Measurements from ENCODE around the gene SSH3.

SSH3 gene

GRCh38 chr11:67344264-67344663 is 40.9 kb downstream of the SSH3 start:
- no peak for DNase-seq (ENCODE audit: low read depth in 2 of 2, low spot score in 1 of 2)

GRCh38 chr11:67345247-67345919 is 42.1 kb downstream of the SSH3 start:
- DNase-seq (ENCODE audit: low read depth in 2 of 2, low spot score in 1 of 2): no peak

- no peak for DNase-seq (ENCODE audit: low read depth in 2 of 2, low spot score in 1 of 2)
Measured at GRCh38 chr11:67345920-67346819, 42.8 kb downstream of the SSH3 start.

GRCh38 chr11:67347964-67348749 is 44.8 kb downstream of the SSH3 start:
- DNase-seq (ENCODE audit: low read depth in 2 of 2, low spot score in 1 of 2): no peak

GRCh38 chr11:67349036-67349435 is 45.7 kb downstream of the SSH3 start:
- no peak for DNase-seq (ENCODE audit: low read depth in 2 of 2, low spot score in 1 of 2)

- DNase-seq (ENCODE audit: low read depth in 2 of 2, low spot score in 1 of 2): no peak
Measured at GRCh38 chr11:67349457-67349856, 46.1 kb downstream of the SSH3 start.

- no peak for DNase-seq (ENCODE audit: low read depth in 2 of 2, low spot score in 1 of 2)
Measured at GRCh38 chr11:67349928-67350465, 46.7 kb downstream of the SSH3 start.

GRCh38 chr11:67351275-67352005 is 48.1 kb downstream of the SSH3 start:
- no peak for DNase-seq (ENCODE audit: low read depth in 2 of 2, low spot score in 1 of 2)

GRCh38 chr11:67352546-67353316 is 49.4 kb downstream of the SSH3 start:
- no peak for DNase-seq (ENCODE audit: low read depth in 2 of 2, low spot score in 1 of 2)

GRCh38 chr11:67353317-67354074 is 50.2 kb downstream of the SSH3 start, which contains the start of gene POLD4:
POLD4 (minus strand) TSS chr11:67353546; CDS start chr11:67353399, 147 bp downstream.
- DNase-seq (ENCODE audit: low read depth in 2 of 2, low spot score in 1 of 2): peak; percentile 91 to 94

GRCh38 chr11:67354075-67355022 is 51.0 kb downstream of the SSH3 start:
- DNase-seq (ENCODE audit: low read depth in 2 of 2, low spot score in 1 of 2): no peak

GRCh38 chr11:67355023-67355793 is 51.9 kb downstream of the SSH3 start:
- no peak for DNase-seq (ENCODE audit: low read depth in 2 of 2, low spot score in 1 of 2)

- no peak for DNase-seq (ENCODE audit: low read depth in 2 of 2, low spot score in 1 of 2)
Measured at GRCh38 chr11:67355794-67356386, 52.6 kb downstream of the SSH3 start.

GRCh38 chr11:67356387-67356863 is 53.1 kb downstream of the SSH3 start:
- DNase-seq (ENCODE audit: low read depth in 2 of 2, low spot score in 1 of 2): no peak

GRCh38 chr11:67356864-67357561 is 53.7 kb downstream of the SSH3 start:
- DNase-seq (ENCODE audit: low read depth in 2 of 2, low spot score in 1 of 2): peak; percentile 40 to 55

All from stimulated activated CD8-positive, alpha-beta memory T cell treated with anti-CD3 and anti-CD28 coated beads, Interleukin-4, amount 100 ng/mL, for 4 hours (primary cell).